Stomach (tissue), 4 donors: Measurements from ENCODE around the gene MIOX.

ENCODE experiments used
- POLR2AphosphoS5 ChIP-seq, 3 donors: sonication (generic); formaldehyde crosslinking; IDR thresholded peaks; one replicate each; pipeline ENCODE4 v1.6.1; 2016; ENCODE audit warnings: antibody characterized with exemption in 3 of 3
- TF ChIP-seq, protein P1 (sequence below), 7 experiments: fragments of 450-650 bp in 4 of 7; fragments of 200-600 bp in 3 of 7; sonication (generic) in 3 of 7; IDR thresholded peaks; one replicate each; pipeline ENCODE4 v1.5.1; 2016 to 2019; ENCODE audit warnings: antibody characterized with exemption in 7 of 7, control low read depth in 2 of 7, mild to moderate bottlenecking in 1 of 7

DNA sequence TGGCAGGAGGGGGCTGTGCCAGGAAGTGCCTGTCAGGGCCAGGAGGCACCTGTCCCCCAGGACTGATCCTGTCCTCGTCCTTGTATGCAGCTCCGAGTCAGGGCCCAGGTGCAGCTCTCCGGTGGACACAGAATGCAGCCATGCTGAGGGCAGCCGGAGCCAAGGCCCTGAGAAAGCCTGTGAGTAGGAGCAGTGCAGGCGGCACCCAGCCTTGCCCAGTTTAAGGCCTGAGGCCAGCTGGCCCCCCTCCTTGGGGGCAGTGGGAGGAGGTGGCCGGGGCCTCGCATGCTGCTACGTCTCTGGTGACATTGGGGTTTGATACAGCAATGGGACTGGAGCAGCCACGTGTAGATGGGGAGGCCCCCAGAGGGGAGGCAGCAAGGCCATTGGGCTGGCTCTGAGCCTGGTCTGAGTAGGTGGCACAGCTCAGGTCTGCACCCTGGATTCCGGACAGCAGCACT is 46.8 kb upstream of the MIOX start:
- TF ChIP-seq, protein P1, sequence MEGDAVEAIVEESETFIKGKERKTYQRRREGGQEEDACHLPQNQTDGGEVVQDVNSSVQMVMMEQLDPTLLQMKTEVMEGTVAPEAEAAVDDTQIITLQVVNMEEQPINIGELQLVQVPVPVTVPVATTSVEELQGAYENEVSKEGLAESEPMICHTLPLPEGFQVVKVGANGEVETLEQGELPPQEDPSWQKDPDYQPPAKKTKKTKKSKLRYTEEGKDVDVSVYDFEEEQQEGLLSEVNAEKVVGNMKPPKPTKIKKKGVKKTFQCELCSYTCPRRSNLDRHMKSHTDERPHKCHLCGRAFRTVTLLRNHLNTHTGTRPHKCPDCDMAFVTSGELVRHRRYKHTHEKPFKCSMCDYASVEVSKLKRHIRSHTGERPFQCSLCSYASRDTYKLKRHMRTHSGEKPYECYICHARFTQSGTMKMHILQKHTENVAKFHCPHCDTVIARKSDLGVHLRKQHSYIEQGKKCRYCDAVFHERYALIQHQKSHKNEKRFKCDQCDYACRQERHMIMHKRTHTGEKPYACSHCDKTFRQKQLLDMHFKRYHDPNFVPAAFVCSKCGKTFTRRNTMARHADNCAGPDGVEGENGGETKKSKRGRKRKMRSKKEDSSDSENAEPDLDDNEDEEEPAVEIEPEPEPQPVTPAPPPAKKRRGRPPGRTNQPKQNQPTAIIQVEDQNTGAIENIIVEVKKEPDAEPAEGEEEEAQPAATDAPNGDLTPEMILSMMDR (IDR thresholded peaks at IDR 0.05): no peak
- no peak for TF ChIP-seq POLR2AphosphoS5 (IDR thresholded peaks at IDR 0.05)
